Transverse colon (tissue), 4 donors: ENCODE results near the gene IL16. TPM values are rescaled to one million over a fixed set of nuclear protein-coding genes. Genes with fewer than 3 reads are reported as not detected.
"Not testable (repeated sequence)": the region's sequence is repeated elsewhere in the genome, so short reads cannot be mapped to it uniquely, and the experiment has no call there.

Experiments used
- DNase-seq: peaks from one replicate; pipeline ENCODE4 v3.0.0-alpha.2; 2019
- H3K27ac ChIP-seq, 4 donors: fragments of 200-600 bp; sonication (generic); 2 replicates each; pipeline ENCODE4 v1.5.1; 2016 to 2018; ENCODE audit warnings: inconsistent platforms in 4 of 4
- H3K27me3 ChIP-seq: fragments of 200-600 bp; sonication (generic); 2 replicates; pipeline ENCODE4 v1.5.1; 2017; ENCODE audit warnings: inconsistent platforms
- H3K36me3 ChIP-seq, 4 donors: fragments of 200-600 bp; sonication (generic); 2 replicates each; pipeline ENCODE4 v1.5.1; 2017 to 2019; ENCODE audit warnings: inconsistent platforms in 4 of 4
- H3K4me1 ChIP-seq, 4 donors: fragments of 200-600 bp; sonication (generic); 2 replicates each; pipeline ENCODE4 v1.5.1; 2017 to 2020; ENCODE audit warnings: inconsistent platforms in 4 of 4
- H3K4me3 ChIP-seq, 4 donors: fragments of 200-600 bp; sonication (generic); 1 replicate in 1 of 4; 2 replicates in 3 of 4; pipeline versions ENCODE4 v1.5.1 to v1.6.1; 2017 to 2019; ENCODE audit warnings: inconsistent platforms in 4 of 4
- H3K9me3 ChIP-seq, 2 donors: fragments of 200-600 bp; sonication (generic); 2 replicates each; pipeline ENCODE4 v1.5.1; 2017 to 2019; ENCODE audit warnings: inconsistent platforms in 2 of 2
- CTCF ChIP-seq, 5 experiments: fragments of 200-600 bp in 3 of 5; fragments of 450-650 bp in 2 of 5; sonication (generic) in 3 of 5; IDR thresholded peaks; 1 replicate in 2 of 5; 2 replicates in 3 of 5; pipeline ENCODE4 v1.5.1; 2016 to 2017; ENCODE audit warnings: antibody characterized with exemption in 5 of 5, inconsistent platforms in 3 of 5, mild to moderate bottlenecking in 2 of 5, moderate library complexity in 1 of 5
- EP300 ChIP-seq: sonication (generic); formaldehyde crosslinking; IDR thresholded peaks from one replicate; pipeline ENCODE4 v1.6.1; 2017; ENCODE audit warnings: antibody characterized with exemption, low read depth
- POLR2A ChIP-seq: fragments of 450-650 bp; IDR thresholded peaks from one replicate; pipeline ENCODE4 v1.6.1; 2016; ENCODE audit warnings: antibody characterized with exemption, mild to moderate bottlenecking, moderate library complexity
- POLR2AphosphoS5 ChIP-seq, 3 donors: sonication (generic); formaldehyde crosslinking; IDR thresholded peaks; one replicate each; pipeline ENCODE4 v1.6.1; 2016; ENCODE audit warnings: antibody characterized with exemption in 3 of 3
- WGBS, 2 donors: methylation state at CpG; one replicate each; pipeline ENCODE4 v1.1.5; 2018; ENCODE audit warnings: low coverage in 1 of 2; 5-methylcytosine and 5-hydroxymethylcytosine counted together
- in situ Hi-C, 4 donors: fragments of 200-750 bp; cut with MboI; loops; one replicate each; pipeline versions ENCODE4 v1.15.0 to v1.15.1; 2017; ENCODE audit warnings: low sequenced_read_pairs in 3 of 4, low pct_ligation_motif_present in 1 of 4, low pct_unique_long_range_greater_than_20kb in 1 of 4
- intact Hi-C: fragments of 100-400 bp; cut with DNase I; formaldehyde crosslinking; loops from one replicate; pipeline ENCODE4 v1.15.1; 2023; ENCODE audit warnings: low total_unique reads
- total RNA-seq, 4 donors: library from RNA; depleted of rRNA; stranded (reverse); fragments of >200 nt; gene quantifications; one replicate each; pipeline ENCODE4 v1.1.0, GENCODE V29; 2016

The IL16 gene
- total RNA-seq, 4 donors from 2014 or later = 5.2 to 40.0 (median 22.3) TPM

- no peaks in the 10 kb centered on the region for H3K9me3 ChIP-seq
- TF ChIP-seq EP300 (no peak), CTCF (IDR thresholded peaks at IDR 0.05) (no peak), POLR2A (no peak), POLR2AphosphoS5 (IDR thresholded peaks at IDR 0.05) (no peak)
- no peak overlapping the region for H3K4me3 ChIP-seq
- DNase-seq = no peak
- peaks cover 0 to 18% (median 5%) of the 10 kb centered on the region in 4 donors for H3K4me1 ChIP-seq
- H3K36me3 ChIP-seq = no peaks in the 10 kb centered on the region
- intact Hi-C loops (no loop called here), in situ Hi-C loops (no loop called here)
- 87% methylated on average over 4 of the region's 4 CpGs; no CpG with 5 or more reads in 1 of the 2 donors for WGBS, 2 donors
- no peak overlapping the region for H3K27ac ChIP-seq
- H3K27me3 ChIP-seq = no peaks in the 10 kb centered on the region
Observed at GRCh38 chr15:81341351-81341750, 144.7 kb downstream of the IL16 start.

GRCh38 chr15:81343371-81343770, 146.7 kb downstream of the IL16 start:
- intact Hi-C loops = no loop called here
- in situ Hi-C loops = no loop called here
- Histone ChIP-seq H3K27me3 (no peaks in the 10 kb centered on the region), H3K9me3 (no peaks in the 10 kb centered on the region), H3K36me3 (no peaks in the 10 kb centered on the region), H3K4me1 (peaks cover 0 to 10% (median under 1%) of the 10 kb centered on the region in 4 donors), H3K4me3 (no peak overlapping the region), H3K27ac (no peak overlapping the region)
- 86 to 94% methylated on average over 2 to 4 of the region's 4 CpGs for WGBS, 2 donors
- no peak for DNase-seq
- TF ChIP-seq POLR2A = no peak
- TF ChIP-seq CTCF (IDR thresholded peaks at IDR 0.05) = no peak
- TF ChIP-seq POLR2AphosphoS5 (IDR thresholded peaks at IDR 0.05) = no peak
- no peak for TF ChIP-seq EP300

- intact Hi-C loops (no loop called here), in situ Hi-C loops (no loop called here)
- no peak for DNase-seq
- Histone ChIP-seq H3K4me1 (no peaks in the 10 kb centered on the region), H3K4me3 (no peak overlapping the region), H3K36me3 (no peaks in the 10 kb centered on the region), H3K9me3 (no peaks in the 10 kb centered on the region), H3K27ac (no peak overlapping the region), H3K27me3 (no peaks in the 10 kb centered on the region)
- no peak for TF ChIP-seq POLR2AphosphoS5 (IDR thresholded peaks at IDR 0.05)
- TF ChIP-seq EP300 = no peak
- TF ChIP-seq CTCF (IDR thresholded peaks at IDR 0.05) = no peak
- no peak for TF ChIP-seq POLR2A
- 0 to 50% methylated on average over 1 to 2 of the region's 2 CpGs for WGBS, 2 donors
Observed at GRCh38 chr15:81346611-81347010, 149.9 kb downstream of the IL16 start.

- no peaks in the 10 kb centered on the region for H3K27me3 ChIP-seq
- no peak overlapping the region for H3K4me3 ChIP-seq
- in situ Hi-C loops = no loop called here
- no peaks in the 10 kb centered on the region for H3K4me1 ChIP-seq
- no peaks in the 10 kb centered on the region for H3K9me3 ChIP-seq
- WGBS, 2 donors = 83 to 100% methylated on average over 4 of the region's 4 CpGs
- intact Hi-C loops = no loop called here
- DNase-seq = no peak
- H3K27ac ChIP-seq = no peak overlapping the region
- H3K36me3 ChIP-seq = no peaks in the 10 kb centered on the region
- TF ChIP-seq CTCF (IDR thresholded peaks at IDR 0.05) (no peak), EP300 (no peak), POLR2A (no peak), POLR2AphosphoS5 (IDR thresholded peaks at IDR 0.05) (no peak)
Observed at GRCh38 chr15:81347910-81348309, 151.2 kb downstream of the IL16 start.

GRCh38 chr15:81348691-81349090, 152.0 kb downstream of the IL16 start:
- H3K36me3 ChIP-seq, intact Hi-C loops, H3K27ac ChIP-seq, H3K4me3 ChIP-seq, H3K9me3 ChIP-seq, H3K4me1 ChIP-seq, in situ Hi-C loops, H3K27me3 ChIP-seq, DNase-seq: not testable (repeated sequence)
- whole genome bisulfite sequencing, 2 donors = 86 to 89% methylated on average over 10 to 11 of the region's 11 CpGs
